Activated gamma-delta T cell treated with anti-CD3 and anti-CD28 coated beads, Interleukin-2, amount 50 U/mL, for 16 hours (primary cell): ENCODE measurements around the gene THEMIS.
"Not testable (repeated sequence)": the region's sequence is repeated elsewhere in the genome, so short reads cannot be mapped to it uniquely, and the experiment has no call there.

Experiments
- DNase-seq: peaks from one replicate; pipeline ENCODE4 v3.0.0-alpha.2; 2020; ENCODE audit warnings: low read depth

The THEMIS gene

GRCh38 chr6:127912914-127913313 lies 12.1 kb upstream of the THEMIS start:
- no peak for DNase-seq

- DNase-seq = no peak
Observed at GRCh38 chr6:127907960-127908640, 7.2 kb upstream of the THEMIS start.

GRCh38 chr6:127904160-127904559 lies 3.3 kb upstream of the THEMIS start:
- no peak for DNase-seq

- DNase-seq = no peak
Observed at GRCh38 chr6:127902933-127903332, 2.1 kb upstream of the THEMIS start.

GRCh38 chr6:127897484-127897883 lies 3.4 kb downstream of the THEMIS start:
- DNase-seq = no peak

GRCh38 chr6:127894051-127894450 lies 6.8 kb downstream of the THEMIS start:
- DNase-seq = no peak

- no peak for DNase-seq
Observed at GRCh38 chr6:127893541-127893940, 7.3 kb downstream of the THEMIS start.

- DNase-seq = no peak
Observed at GRCh38 chr6:127891731-127892326, 9.0 kb downstream of the THEMIS start.

GRCh38 chr6:127886603-127887002 lies 14.3 kb downstream of the THEMIS start:
- no peak for DNase-seq

- no peak for DNase-seq
Observed at GRCh38 chr6:127884134-127884533, 16.7 kb downstream of the THEMIS start.

- not testable (repeated sequence) for DNase-seq
Observed at GRCh38 chr6:127881949-127882348, 18.9 kb downstream of the THEMIS start.

GRCh38 chr6:127880429-127880828 lies 20.4 kb downstream of the THEMIS start:
- no peak for DNase-seq

GRCh38 chr6:127879685-127880084 lies 21.2 kb downstream of the THEMIS start:
- DNase-seq = no peak

- no peak for DNase-seq
Observed at GRCh38 chr6:127878115-127878514, 22.7 kb downstream of the THEMIS start.

- DNase-seq = no peak
Observed at GRCh38 chr6:127877231-127877630, 23.6 kb downstream of the THEMIS start.

GRCh38 chr6:127869772-127870404 lies 31.0 kb downstream of the THEMIS start:
- DNase-seq = no peak

- DNase-seq = no peak
Observed at GRCh38 chr6:127869183-127869582, 31.7 kb downstream of the THEMIS start.

- no peak for DNase-seq
Observed at GRCh38 chr6:127868338-127868737, 32.5 kb downstream of the THEMIS start.

- no peak for DNase-seq
Observed at GRCh38 chr6:127866766-127867165, 34.1 kb downstream of the THEMIS start.

GRCh38 chr6:127865108-127865507 lies 35.8 kb downstream of the THEMIS start:
- no peak for DNase-seq

- no peak for DNase-seq
Observed at GRCh38 chr6:127864701-127865100, 36.2 kb downstream of the THEMIS start.

GRCh38 chr6:127860723-127861122 lies 40.1 kb downstream of the THEMIS start:
- no peak for DNase-seq

GRCh38 chr6:127859956-127860355 lies 40.9 kb downstream of the THEMIS start:
- DNase-seq = no peak
